ENCODE results near the gene KIFC3.

DNA sequence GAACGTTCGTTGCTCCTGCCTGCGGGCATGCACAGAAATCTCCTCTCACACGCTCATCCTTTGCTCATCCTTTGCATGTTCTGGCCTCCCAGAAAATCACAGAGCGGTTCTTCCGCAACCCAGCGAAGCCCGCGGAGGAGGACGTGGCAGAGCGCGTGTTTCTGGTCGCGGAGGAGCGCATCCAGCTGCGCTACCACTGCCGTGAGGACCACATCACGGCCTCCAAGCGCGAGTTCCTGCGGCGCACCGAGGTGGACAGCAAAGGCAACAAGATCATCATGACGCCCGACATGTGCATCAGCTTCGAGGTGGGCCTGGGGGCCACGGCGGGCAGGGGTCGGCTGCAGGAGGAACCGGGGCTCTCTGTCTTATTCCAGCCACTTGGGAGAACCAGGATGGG, 76.3 kb downstream of the KIFC3 start:
- TF ChIP-seq ZNF776 (CRISPR knock-in tag; IDR thresholded peaks at IDR 0.05) (no peak), EZH2 (conservative IDR thresholded peaks at IDR 0.05; ENCODE audit: low read depth, low read length) (no peak), DRAP1 (CRISPR knock-in tag; IDR thresholded peaks at IDR 0.05) (no peak), MAZ (IDR thresholded peaks at IDR 0.05; ENCODE audit: borderline replicate concordance, low read depth, low read length) (no peak), MAZ (CRISPR knock-in tag; IDR thresholded peaks at IDR 0.05; ENCODE audit: low read depth) (no peak), ZNF644 (CRISPR knock-in tag; IDR thresholded peaks at IDR 0.05; ENCODE audit: low read depth) (no peak), TFAP4 (IDR thresholded peaks at IDR 0.05; ENCODE audit: borderline replicate concordance, low read depth) (no peak), MIXL1 (CRISPR knock-in tag; IDR thresholded peaks at IDR 0.05) (no peak), PCBP1 (IDR thresholded peaks at IDR 0.05; ENCODE audit: borderline replicate concordance, low read depth, low read length) (no peak), IKZF1 (IDR thresholded peaks at IDR 0.05) (no peak), SALL2 (CRISPR knock-in tag; IDR thresholded peaks at IDR 0.05) (no peak)
- TF ChIP-seq, protein P1, sequence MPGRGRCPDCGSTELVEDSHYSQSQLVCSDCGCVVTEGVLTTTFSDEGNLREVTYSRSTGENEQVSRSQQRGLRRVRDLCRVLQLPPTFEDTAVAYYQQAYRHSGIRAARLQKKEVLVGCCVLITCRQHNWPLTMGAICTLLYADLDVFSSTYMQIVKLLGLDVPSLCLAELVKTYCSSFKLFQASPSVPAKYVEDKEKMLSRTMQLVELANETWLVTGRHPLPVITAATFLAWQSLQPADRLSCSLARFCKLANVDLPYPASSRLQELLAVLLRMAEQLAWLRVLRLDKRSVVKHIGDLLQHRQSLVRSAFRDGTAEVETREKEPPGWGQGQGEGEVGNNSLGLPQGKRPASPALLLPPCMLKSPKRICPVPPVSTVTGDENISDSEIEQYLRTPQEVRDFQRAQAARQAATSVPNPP (CRISPR knock-in tag; IDR thresholded peaks at IDR 0.05): no peak
- TF ChIP-seq, protein P2, sequence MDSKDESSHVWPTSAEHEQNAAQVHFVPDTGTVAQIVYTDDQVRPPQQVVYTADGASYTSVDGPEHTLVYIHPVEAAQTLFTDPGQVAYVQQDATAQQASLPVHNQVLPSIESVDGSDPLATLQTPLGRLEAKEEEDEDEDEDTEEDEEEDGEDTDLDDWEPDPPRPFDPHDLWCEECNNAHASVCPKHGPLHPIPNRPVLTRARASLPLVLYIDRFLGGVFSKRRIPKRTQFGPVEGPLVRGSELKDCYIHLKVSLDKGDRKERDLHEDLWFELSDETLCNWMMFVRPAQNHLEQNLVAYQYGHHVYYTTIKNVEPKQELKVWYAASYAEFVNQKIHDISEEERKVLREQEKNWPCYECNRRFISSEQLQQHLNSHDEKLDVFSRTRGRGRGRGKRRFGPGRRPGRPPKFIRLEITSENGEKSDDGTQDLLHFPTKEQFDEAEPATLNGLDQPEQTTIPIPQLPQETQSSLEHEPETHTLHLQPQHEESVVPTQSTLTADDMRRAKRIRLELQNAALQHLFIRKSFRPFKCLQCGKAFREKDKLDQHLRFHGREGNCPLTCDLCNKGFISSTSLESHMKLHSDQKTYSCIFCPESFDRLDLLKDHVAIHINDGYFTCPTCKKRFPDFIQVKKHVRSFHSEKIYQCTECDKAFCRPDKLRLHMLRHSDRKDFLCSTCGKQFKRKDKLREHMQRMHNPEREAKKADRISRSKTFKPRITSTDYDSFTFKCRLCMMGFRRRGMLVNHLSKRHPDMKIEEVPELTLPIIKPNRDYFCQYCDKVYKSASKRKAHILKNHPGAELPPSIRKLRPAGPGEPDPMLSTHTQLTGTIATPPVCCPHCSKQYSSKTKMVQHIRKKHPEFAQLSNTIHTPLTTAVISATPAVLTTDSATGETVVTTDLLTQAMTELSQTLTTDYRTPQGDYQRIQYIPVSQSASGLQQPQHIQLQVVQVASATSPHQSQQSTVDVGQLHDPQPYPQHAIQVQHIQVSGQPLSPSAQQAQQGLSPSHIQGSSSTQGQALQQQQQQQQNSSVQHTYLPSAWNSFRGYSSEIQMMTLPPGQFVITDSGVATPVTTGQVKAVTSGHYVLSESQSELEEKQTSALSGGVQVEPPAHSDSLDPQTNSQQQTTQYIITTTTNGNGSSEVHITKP (CRISPR knock-in tag; IDR thresholded peaks at IDR 0.05; ENCODE audit: low read depth): no peak
- TF ChIP-seq, protein P3, sequence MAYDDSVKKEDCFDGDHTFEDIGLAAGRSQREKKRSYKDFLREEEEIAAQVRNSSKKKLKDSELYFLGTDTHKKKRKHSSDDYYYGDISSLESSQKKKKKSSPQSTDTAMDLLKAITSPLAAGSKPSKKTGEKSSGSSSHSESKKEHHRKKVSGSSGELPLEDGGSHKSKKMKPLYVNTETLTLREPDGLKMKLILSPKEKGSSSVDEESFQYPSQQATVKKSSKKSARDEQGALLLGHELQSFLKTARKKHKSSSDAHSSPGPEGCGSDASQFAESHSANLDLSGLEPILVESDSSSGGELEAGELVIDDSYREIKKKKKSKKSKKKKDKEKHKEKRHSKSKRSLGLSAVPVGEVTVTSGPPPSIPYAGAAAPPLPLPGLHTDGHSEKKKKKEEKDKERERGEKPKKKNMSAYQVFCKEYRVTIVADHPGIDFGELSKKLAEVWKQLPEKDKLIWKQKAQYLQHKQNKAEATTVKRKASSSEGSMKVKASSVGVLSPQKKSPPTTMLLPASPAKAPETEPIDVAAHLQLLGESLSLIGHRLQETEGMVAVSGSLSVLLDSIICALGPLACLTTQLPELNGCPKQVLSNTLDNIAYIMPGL (CRISPR knock-in tag; IDR thresholded peaks at IDR 0.05; ENCODE audit: borderline replicate concordance in 1 of 2, low read depth in 1 of 2): no peak
- TF ChIP-seq, protein P4, sequence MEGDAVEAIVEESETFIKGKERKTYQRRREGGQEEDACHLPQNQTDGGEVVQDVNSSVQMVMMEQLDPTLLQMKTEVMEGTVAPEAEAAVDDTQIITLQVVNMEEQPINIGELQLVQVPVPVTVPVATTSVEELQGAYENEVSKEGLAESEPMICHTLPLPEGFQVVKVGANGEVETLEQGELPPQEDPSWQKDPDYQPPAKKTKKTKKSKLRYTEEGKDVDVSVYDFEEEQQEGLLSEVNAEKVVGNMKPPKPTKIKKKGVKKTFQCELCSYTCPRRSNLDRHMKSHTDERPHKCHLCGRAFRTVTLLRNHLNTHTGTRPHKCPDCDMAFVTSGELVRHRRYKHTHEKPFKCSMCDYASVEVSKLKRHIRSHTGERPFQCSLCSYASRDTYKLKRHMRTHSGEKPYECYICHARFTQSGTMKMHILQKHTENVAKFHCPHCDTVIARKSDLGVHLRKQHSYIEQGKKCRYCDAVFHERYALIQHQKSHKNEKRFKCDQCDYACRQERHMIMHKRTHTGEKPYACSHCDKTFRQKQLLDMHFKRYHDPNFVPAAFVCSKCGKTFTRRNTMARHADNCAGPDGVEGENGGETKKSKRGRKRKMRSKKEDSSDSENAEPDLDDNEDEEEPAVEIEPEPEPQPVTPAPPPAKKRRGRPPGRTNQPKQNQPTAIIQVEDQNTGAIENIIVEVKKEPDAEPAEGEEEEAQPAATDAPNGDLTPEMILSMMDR (CRISPR knock-in tag; IDR thresholded peaks at IDR 0.05): no peak

All from HepG2 (cell line).